ENCODE results near the gene DCTD. TPM values are rescaled to one million over a fixed set of nuclear protein-coding genes. Genes with fewer than 3 reads are reported as not detected.
A peak's percentile ranks its signal among the peaks of the same experiment; 100 is the strongest.

DCTD gene
- total RNA-seq, 1 donor from 2014 or later = 105 TPM

DNA sequence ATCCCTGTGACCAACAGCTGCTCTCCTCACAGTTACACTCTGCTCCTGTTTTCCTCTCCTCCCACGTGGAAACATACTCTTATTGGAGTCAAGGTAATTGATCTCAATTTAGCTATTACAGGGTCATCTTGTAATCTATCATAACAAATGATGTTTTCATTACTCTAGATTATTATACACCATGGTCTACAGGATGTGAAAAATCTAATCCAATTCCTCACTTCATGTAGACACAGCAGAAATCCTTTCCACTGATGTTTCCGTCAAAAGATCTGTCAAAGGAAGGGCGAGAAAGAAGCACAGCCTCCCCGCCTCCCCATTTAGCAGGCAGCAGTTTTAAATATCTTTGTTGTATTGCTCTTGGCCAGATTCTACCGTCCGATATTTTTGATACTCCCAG lies 13.7 kb upstream of the DCTD start:
- DNase-seq (ENCODE audit: low read depth) (no peak), FAIRE-seq (no peak)
- no peak for TF ChIP-seq CTCF (IDR thresholded peaks at IDR 0.05; ENCODE audit: insufficient read depth, low read length, severe bottlenecking)
- Histone ChIP-seq H3K4me3 (ENCODE audit: low read depth, low read length) (no peak overlapping the region), H3K36me3 (ENCODE audit: control insufficient read depth, insufficient read depth, low read length) (no peaks in the 10 kb centered on the region), H3K27me3 (ENCODE audit: control insufficient read depth, insufficient read depth, low read length) (no peaks in the 10 kb centered on the region)

- TF ChIP-seq CTCF (IDR thresholded peaks at IDR 0.05; ENCODE audit: insufficient read depth, low read length, severe bottlenecking) = no peak
- Histone ChIP-seq H3K4me3 (ENCODE audit: low read depth, low read length) (no peak overlapping the region), H3K27me3 (ENCODE audit: control insufficient read depth, insufficient read depth, low read length) (no peaks in the 10 kb centered on the region), H3K36me3 (ENCODE audit: control insufficient read depth, insufficient read depth, low read length) (no peaks in the 10 kb centered on the region)
- DNase-seq (ENCODE audit: low read depth) = peak; percentile 36
- no peak for FAIRE-seq
Measured at GRCh38 chr4:182929296-182929695, 12.1 kb upstream of the DCTD start.

DNA sequence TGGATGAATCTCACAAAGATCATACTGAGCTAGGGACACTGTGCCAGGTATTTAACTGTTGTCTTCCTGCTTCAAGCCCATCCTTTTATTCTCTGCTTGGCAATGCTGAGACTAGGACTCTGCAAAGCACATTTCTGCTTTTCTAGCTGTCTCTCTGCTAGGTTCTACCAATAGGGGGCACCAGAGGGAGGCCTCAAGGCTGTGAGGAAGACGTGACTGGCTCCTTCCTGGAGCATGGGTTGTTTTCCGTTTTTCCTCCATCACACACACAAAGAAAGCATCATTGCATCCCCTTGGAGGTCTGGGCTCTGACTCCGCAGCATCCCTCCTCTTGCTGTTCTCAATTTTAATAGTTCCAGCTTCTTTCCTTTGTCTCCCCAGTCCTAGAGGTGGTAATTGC lies 10.9 kb upstream of the DCTD start:
- FAIRE-seq (no peak), DNase-seq (ENCODE audit: low read depth) (no peak)
- TF ChIP-seq CTCF (IDR thresholded peaks at IDR 0.05; ENCODE audit: insufficient read depth, low read length, severe bottlenecking) = peak; percentile 28
- Histone ChIP-seq H3K36me3 (ENCODE audit: control insufficient read depth, insufficient read depth, low read length) (no peaks in the 10 kb centered on the region), H3K27me3 (ENCODE audit: control insufficient read depth, insufficient read depth, low read length) (no peaks in the 10 kb centered on the region), H3K4me3 (ENCODE audit: low read depth, low read length) (no peak overlapping the region)

- TF ChIP-seq CTCF (IDR thresholded peaks at IDR 0.05; ENCODE audit: insufficient read depth, low read length, severe bottlenecking) = no peak
- no peaks in the 10 kb centered on the region for H3K27me3 ChIP-seq (ENCODE audit: control insufficient read depth, insufficient read depth, low read length)
- DNase-seq (ENCODE audit: low read depth) (no peak), FAIRE-seq (no peak)
- no peaks in the 10 kb centered on the region for H3K36me3 ChIP-seq (ENCODE audit: control insufficient read depth, insufficient read depth, low read length)
- H3K4me3 ChIP-seq (ENCODE audit: low read depth, low read length) = no peak overlapping the region
Measured at GRCh38 chr4:182927505-182927904, 10.3 kb upstream of the DCTD start.

GRCh38 chr4:182925855-182926254 lies 8.7 kb upstream of the DCTD start:
- DNase-seq (ENCODE audit: low read depth) (no peak), FAIRE-seq (no peak)
- TF ChIP-seq CTCF (IDR thresholded peaks at IDR 0.05; ENCODE audit: insufficient read depth, low read length, severe bottlenecking) = no peak
- no peaks in the 10 kb centered on the region for H3K27me3 ChIP-seq (ENCODE audit: control insufficient read depth, insufficient read depth, low read length)
- no peak overlapping the region for H3K4me3 ChIP-seq (ENCODE audit: low read depth, low read length)
- no peaks in the 10 kb centered on the region for H3K36me3 ChIP-seq (ENCODE audit: control insufficient read depth, insufficient read depth, low read length)

GRCh38 chr4:182925298-182925757 lies 8.1 kb upstream of the DCTD start:
- Histone ChIP-seq H3K36me3 (ENCODE audit: control insufficient read depth, insufficient read depth, low read length) (no peaks in the 10 kb centered on the region), H3K27me3 (ENCODE audit: control insufficient read depth, insufficient read depth, low read length) (no peaks in the 10 kb centered on the region), H3K4me3 (ENCODE audit: low read depth, low read length) (no peak overlapping the region)
- FAIRE-seq (no peak), DNase-seq (ENCODE audit: low read depth) (peak; percentile 33)
- TF ChIP-seq CTCF (IDR thresholded peaks at IDR 0.05; ENCODE audit: insufficient read depth, low read length, severe bottlenecking) = peak; percentile 39
